ENCODE data around the gene ANKS6. TPM values are rescaled to one million over a fixed set of nuclear protein-coding genes. Genes with fewer than 3 reads are reported as not detected.

ANKS6 gene
- total and polyA plus RNA-seq, 9 of the 15 experiments (the other 6 are each of a cell fraction or from before 2014, with no cell fraction given): 9.9 to 74.5 (median 36.9) TPM

- TF ChIP-seq, protein P1, sequence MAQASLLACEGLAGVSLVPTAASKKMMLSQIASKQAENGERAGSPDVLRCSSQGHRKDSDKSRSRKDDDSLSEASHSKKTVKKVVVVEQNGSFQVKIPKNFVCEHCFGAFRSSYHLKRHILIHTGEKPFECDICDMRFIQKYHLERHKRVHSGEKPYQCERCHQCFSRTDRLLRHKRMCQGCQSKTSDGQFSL (CRISPR knock-in tag; IDR thresholded peaks at IDR 0.05): peak; percentile 100
- TF ChIP-seq, protein P1 (tag; IDR thresholded peaks at IDR 0.05): peak in 1 of 2 experiments; percentile 89; a peak in 2 of 4 replicates
- TF ChIP-seq TRIM28 (IDR thresholded peaks at IDR 0.05): no peak
- TF ChIP-seq, protein P2, sequence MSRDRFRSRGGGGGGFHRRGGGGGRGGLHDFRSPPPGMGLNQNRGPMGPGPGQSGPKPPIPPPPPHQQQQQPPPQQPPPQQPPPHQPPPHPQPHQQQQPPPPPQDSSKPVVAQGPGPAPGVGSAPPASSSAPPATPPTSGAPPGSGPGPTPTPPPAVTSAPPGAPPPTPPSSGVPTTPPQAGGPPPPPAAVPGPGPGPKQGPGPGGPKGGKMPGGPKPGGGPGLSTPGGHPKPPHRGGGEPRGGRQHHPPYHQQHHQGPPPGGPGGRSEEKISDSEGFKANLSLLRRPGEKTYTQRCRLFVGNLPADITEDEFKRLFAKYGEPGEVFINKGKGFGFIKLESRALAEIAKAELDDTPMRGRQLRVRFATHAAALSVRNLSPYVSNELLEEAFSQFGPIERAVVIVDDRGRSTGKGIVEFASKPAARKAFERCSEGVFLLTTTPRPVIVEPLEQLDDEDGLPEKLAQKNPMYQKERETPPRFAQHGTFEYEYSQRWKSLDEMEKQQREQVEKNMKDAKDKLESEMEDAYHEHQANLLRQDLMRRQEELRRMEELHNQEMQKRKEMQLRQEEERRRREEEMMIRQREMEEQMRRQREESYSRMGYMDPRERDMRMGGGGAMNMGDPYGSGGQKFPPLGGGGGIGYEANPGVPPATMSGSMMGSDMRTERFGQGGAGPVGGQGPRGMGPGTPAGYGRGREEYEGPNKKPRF (IDR thresholded peaks at IDR 0.05; ENCODE audit: low read depth, low read length): no peak
- no peak for TF ChIP-seq RAD51 (IDR thresholded peaks at IDR 0.05; ENCODE audit: borderline replicate concordance, low read depth)
- no peak for TF ChIP-seq SIN3A (IDR thresholded peaks at IDR 0.05; ENCODE audit: borderline replicate concordance in 2 of 2, control insufficient read depth in 1 of 2, low read depth in 2 of 2, low read length in 2 of 2)
- TF ChIP-seq BCL6 (CRISPR knock-in tag; IDR thresholded peaks at IDR 0.05): no peak
- no peak for TF ChIP-seq ZNF133 (CRISPR knock-in tag; IDR thresholded peaks at IDR 0.05)
- TF ChIP-seq MEF2D (tag; conservative IDR thresholded peaks at IDR 0.05; ENCODE audit: low read depth): no peak
- no peak for TF ChIP-seq LCOR (CRISPR knock-in tag; IDR thresholded peaks at IDR 0.05)
Measured at GRCh38 chr9:98774746-98775145, 21.6 kb downstream of the ANKS6 start (continued).

Measured in K562 (cell line).